GM18502 (cell line): ENCODE results near the gene CATSPERE.
"Not testable (repeated sequence)": the region's sequence is repeated elsewhere in the genome, so short reads cannot be mapped to it uniquely, and the experiment has no call there.

ENCODE experiments used
- ATAC-seq: cut with Tn5 transposase; IDR thresholded peaks from one replicate; pipeline ENCODE4 v1.9.1; 2021; ENCODE audit warnings: mild to moderate bottlenecking; ENCODE audit not compliant: unreplicated experiment, poor library complexity

Gene CATSPERE

GRCh38 chr1:244448279-244449036, 12.6 kb upstream of the CATSPERE start:
- ATAC-seq, result no peak

GRCh38 chr1:244449936-244450508, 11.1 kb upstream of the CATSPERE start:
- ATAC-seq, result no peak

- ATAC-seq, result peak; percentile 22
Observed at GRCh38 chr1:244450597-244451538, 10.2 kb upstream of the CATSPERE start.

GRCh38 chr1:244451539-244451950, 9.5 kb upstream of the CATSPERE start, which contains the start of gene ADSS2:
Gene ADSS2, minus strand, starts transcription at chr1:244451909. Its CDS starts 92 bp downstream, at chr1:244451817.
- no peak for ATAC-seq

- peak; percentile 94 for ATAC-seq
Observed at GRCh38 chr1:244451951-244452795, 8.9 kb upstream of the CATSPERE start.

GRCh38 chr1:244454412-244454811, 6.7 kb upstream of the CATSPERE start:
- ATAC-seq, result no peak

- ATAC-seq, result no peak
Observed at GRCh38 chr1:244456586-244456985, 4.5 kb upstream of the CATSPERE start.

GRCh38 chr1:244458781-244459180, 2.3 kb upstream of the CATSPERE start:
- ATAC-seq, result no peak

- ATAC-seq, result no peak
Observed at GRCh38 chr1:244460197-244460596, 876 bp upstream of the CATSPERE start.

GRCh38 chr1:244466724-244467123, 5.7 kb downstream of the CATSPERE start:
- no peak for ATAC-seq

GRCh38 chr1:244473059-244473605, 12.1 kb downstream of the CATSPERE start:
- no peak for ATAC-seq

- ATAC-seq, result not testable (repeated sequence)
Observed at GRCh38 chr1:244484971-244485370, 23.9 kb downstream of the CATSPERE start.

- no peak for ATAC-seq
Observed at GRCh38 chr1:244494653-244495052, 33.6 kb downstream of the CATSPERE start.

GRCh38 chr1:244496186-244496585, 35.1 kb downstream of the CATSPERE start:
- no peak for ATAC-seq

- no peak for ATAC-seq
Observed at GRCh38 chr1:244497805-244498204, 36.7 kb downstream of the CATSPERE start.

- ATAC-seq, result not testable (repeated sequence)
Observed at GRCh38 chr1:244499484-244499883, 38.4 kb downstream of the CATSPERE start.

- not testable (repeated sequence) for ATAC-seq
Observed at GRCh38 chr1:244500515-244500914, 39.4 kb downstream of the CATSPERE start.

- ATAC-seq, result no peak
Observed at GRCh38 chr1:244502630-244503029, 41.6 kb downstream of the CATSPERE start.

- no peak for ATAC-seq
Observed at GRCh38 chr1:244513493-244513892, 52.4 kb downstream of the CATSPERE start.

- no peak for ATAC-seq
Observed at GRCh38 chr1:244515680-244516079, 54.6 kb downstream of the CATSPERE start.
